Fibroblast of villous mesenchyme (primary cell): ENCODE results near the gene NFIA. TPM values are rescaled to one million over a fixed set of nuclear protein-coding genes. Genes with fewer than 3 reads are reported as not detected.

ENCODE experiments used
- DNase-seq: peaks from one replicate; pipeline ENCODE4 v3.0.0-alpha.2; 2010; ENCODE audit warnings: low read depth
- H3K4me3 ChIP-seq: 2 replicates; pipeline ENCODE4 v1.5.1; 2011; ENCODE audit warnings: low read depth, mild to moderate bottlenecking, low read length
- CTCF ChIP-seq: IDR thresholded peaks from 2 replicates; pipeline ENCODE4 v1.5.1; 2012; ENCODE audit warnings: low read depth, mild to moderate bottlenecking, low read length; ENCODE audit not compliant: insufficient read depth
- total RNA-seq: library from RNA; depleted of rRNA; stranded (reverse); fragments of >200 nt; gene quantifications from 2 replicates; pipeline ENCODE4 v1.2.3, GENCODE V29; 2012

Gene NFIA
- total RNA-seq, 1 donor: 10.4 TPM

- H3K4me3 ChIP-seq: no peak overlapping the region
- DNase-seq: peak; percentile 61
- no peak for TF ChIP-seq CTCF
Measured at GRCh38 chr1:61403679-61404596, 321.6 kb downstream of the NFIA start.

DNA sequence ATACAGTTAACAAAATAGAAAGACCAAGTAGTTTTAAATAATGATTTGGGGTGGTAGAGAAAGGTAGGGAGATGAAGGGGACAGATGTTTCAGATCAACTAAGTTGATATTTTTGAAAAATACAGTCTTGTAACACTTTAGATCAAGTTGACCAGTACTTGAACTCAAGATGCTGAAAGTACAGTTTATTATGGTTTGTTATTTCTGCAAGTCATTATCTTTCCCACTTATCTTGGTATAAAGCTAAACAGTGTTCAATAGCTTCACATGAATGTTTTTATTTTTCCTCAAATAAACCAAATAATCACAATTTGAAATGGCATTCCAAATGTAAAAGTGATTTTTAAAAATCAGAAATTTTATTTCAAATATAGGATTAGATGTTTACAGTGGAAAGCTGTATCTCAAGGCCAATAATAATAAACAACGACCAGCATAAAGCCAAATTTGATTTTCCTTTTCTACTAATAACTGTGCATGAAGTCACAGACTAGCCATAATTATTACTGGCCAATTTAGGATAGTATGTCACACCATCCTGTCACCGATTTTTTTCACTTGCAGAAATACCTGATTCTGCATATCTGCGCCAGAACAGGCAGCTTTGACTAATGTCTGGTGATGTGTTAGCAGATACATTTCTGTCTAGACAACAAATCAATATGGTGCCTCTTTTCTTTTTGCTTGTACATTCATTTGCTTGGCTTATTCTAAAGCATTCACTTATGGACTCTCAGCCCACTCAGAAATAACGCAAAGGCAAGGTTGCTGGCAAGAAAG lies 322.4 kb downstream of the NFIA start:
- no peak overlapping the region for H3K4me3 ChIP-seq
- DNase-seq: no peak
- TF ChIP-seq CTCF: no peak

GRCh38 chr1:61406467-61406866 lies 324.1 kb downstream of the NFIA start:
- H3K4me3 ChIP-seq: no peak overlapping the region
- TF ChIP-seq CTCF: no peak
- DNase-seq: no peak

- no peak overlapping the region for H3K4me3 ChIP-seq
- no peak for DNase-seq
- no peak for TF ChIP-seq CTCF
Measured at GRCh38 chr1:61412601-61413000, 330.2 kb downstream of the NFIA start.

GRCh38 chr1:61419196-61419595 lies 336.8 kb downstream of the NFIA start:
- no peak for TF ChIP-seq CTCF
- H3K4me3 ChIP-seq: no peak overlapping the region
- DNase-seq: no peak

- DNase-seq: no peak
- no peak overlapping the region for H3K4me3 ChIP-seq
- TF ChIP-seq CTCF: no peak
Measured at GRCh38 chr1:61419657-61420056, 337.3 kb downstream of the NFIA start.
